Measurements from ENCODE around the gene ATP6V0A4.
A peak's percentile ranks its signal among the peaks of the same experiment; 100 is the strongest.

Gene ATP6V0A4

GRCh38 chr7:138797715-138798320, at the start of gene ATP6V0A4, which contains the start of gene TMEM213:
Gene ATP6V0A4 (minus strand): TSS chr7:138798196. CDS start chr7:138771247, 26,949 bp downstream.
Gene TMEM213 (plus strand): TSS chr7:138797994. CDS start chr7:138798105, 111 bp downstream.
- no peak for DNase-seq (ENCODE audit: low read depth)
- no peak within 1 kb of the TSS for H3K4me3 ChIP-seq (replicated peaks; ENCODE audit: low read depth, low read length)
- TF ChIP-seq CTCF (IDR thresholded peaks at IDR 0.05; ENCODE audit: low read length, missing control alignments) = no peak

- TF ChIP-seq CTCF (IDR thresholded peaks at IDR 0.05; ENCODE audit: low read length, missing control alignments) = no peak
- no peak overlapping the region for H3K4me3 ChIP-seq (replicated peaks; ENCODE audit: low read depth, low read length)
- DNase-seq (ENCODE audit: low read depth) = no peak
These were observed 47.7 kb upstream of the ATP6V0A4 start for GRCh38 chr7:138845711-138846110.

- no peak for TF ChIP-seq CTCF (IDR thresholded peaks at IDR 0.05; ENCODE audit: low read length, missing control alignments)
- no peak overlapping the region for H3K4me3 ChIP-seq (replicated peaks; ENCODE audit: low read depth, low read length)
- DNase-seq (ENCODE audit: low read depth) = no peak
These were observed 45.9 kb upstream of the ATP6V0A4 start for GRCh38 chr7:138843632-138844580.

GRCh38 chr7:138842111-138842510, 44.1 kb upstream of the ATP6V0A4 start:
- no peak overlapping the region for H3K4me3 ChIP-seq (replicated peaks; ENCODE audit: low read depth, low read length)
- DNase-seq (ENCODE audit: low read depth) = peak; percentile 33
- TF ChIP-seq CTCF (IDR thresholded peaks at IDR 0.05; ENCODE audit: low read length, missing control alignments) = no peak

- no peak for TF ChIP-seq CTCF (IDR thresholded peaks at IDR 0.05; ENCODE audit: low read length, missing control alignments)
- no peak for DNase-seq (ENCODE audit: low read depth)
- no peak overlapping the region for H3K4me3 ChIP-seq (replicated peaks; ENCODE audit: low read depth, low read length)
These were observed 40.2 kb upstream of the ATP6V0A4 start for GRCh38 chr7:138838166-138838565.

GRCh38 chr7:138837627-138838026, 39.6 kb upstream of the ATP6V0A4 start:
- DNase-seq (ENCODE audit: low read depth) = peak; percentile 52
- no peak overlapping the region for H3K4me3 ChIP-seq (replicated peaks; ENCODE audit: low read depth, low read length)
- no peak for TF ChIP-seq CTCF (IDR thresholded peaks at IDR 0.05; ENCODE audit: low read length, missing control alignments)

All from fibroblast of pulmonary artery (primary cell).